ENCODE data around the gene SLC34A1. TPM values are rescaled to one million over a fixed set of nuclear protein-coding genes. Genes with fewer than 3 reads are reported as not detected.
A peak's percentile ranks its signal among the peaks of the same experiment; 100 is the strongest.

Gene SLC34A1
- total RNA-seq, 4 donors from 2014 or later = not detected

- intact Hi-C loops (cut with DNase I) = no loop called here
- H3K27ac ChIP-seq = no peak overlapping the region
- H3K4me1 ChIP-seq = peaks cover 13% of the 10 kb centered on the region in 2 donors
- TF ChIP-seq POLR2A (IDR thresholded peaks at IDR 0.05) (no peak), CTCF (IDR thresholded peaks at IDR 0.05) (no peak)
- WGBS, 2 donors = 83 to 90% methylated on average over 9 to 10 of the region's 10 CpGs
- no peaks in the 10 kb centered on the region for H3K27me3 ChIP-seq
- no peaks in the 10 kb centered on the region for H3K9me3 ChIP-seq
- H3K36me3 ChIP-seq = peaks cover 16% of the 10 kb centered on the region in 2 donors
- DNase-seq = no peak
- H3K4me3 ChIP-seq (replicated peaks in 1 of 3) = no peak overlapping the region
These were observed 44.5 kb downstream of the SLC34A1 start for GRCh38 chr5:177428574-177429217.

DNA sequence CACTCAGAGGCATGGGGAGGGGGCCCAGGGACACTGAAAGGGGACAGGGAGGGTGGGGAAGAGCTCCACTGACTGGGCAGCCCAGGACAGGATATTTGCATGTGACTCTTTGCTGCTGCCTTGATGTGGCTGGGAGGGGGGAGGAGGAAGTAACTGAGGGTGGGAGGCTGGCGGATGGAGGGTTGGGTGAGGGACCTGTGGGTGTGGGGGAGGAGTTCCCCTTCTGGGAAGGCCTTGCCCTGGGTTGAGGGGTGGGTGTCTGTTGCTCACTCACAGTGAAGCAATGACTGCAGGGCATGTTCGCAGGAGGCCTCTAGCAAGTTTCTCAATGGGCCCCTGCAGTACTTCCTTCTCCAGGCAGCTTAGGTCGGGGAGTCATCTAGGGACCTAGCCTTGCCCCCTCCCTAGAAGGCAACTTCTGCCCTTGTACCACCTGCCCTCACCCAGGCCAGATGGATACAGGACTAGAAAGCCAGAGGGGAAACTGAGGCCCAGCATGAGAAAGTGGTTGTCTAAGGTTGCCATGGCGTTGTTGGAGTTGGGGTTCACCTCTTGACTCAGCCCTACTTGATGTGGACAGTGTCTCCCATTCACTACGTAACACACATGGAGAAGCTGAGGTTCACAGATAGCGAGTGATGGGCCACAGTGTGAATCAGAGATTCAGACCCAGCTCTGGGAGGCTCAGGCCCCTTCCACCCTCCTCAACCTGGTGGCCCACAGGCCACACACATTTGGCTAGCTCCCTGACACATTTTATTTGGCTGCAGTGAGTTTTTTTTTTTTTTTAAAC, 45.2 kb downstream of the SLC34A1 start:
- intact Hi-C loops (cut with DNase I) = no loop called here
- H3K27me3 ChIP-seq = no peaks in the 10 kb centered on the region
- WGBS, 2 donors = 86 to 92% methylated on average over 6 of the region's 6 CpGs
- peaks cover 13% of the 10 kb centered on the region in 2 donors for H3K4me1 ChIP-seq
- no peak for TF ChIP-seq POLR2A (IDR thresholded peaks at IDR 0.05)
- no peak for TF ChIP-seq CTCF (IDR thresholded peaks at IDR 0.05)
- H3K36me3 ChIP-seq = peaks cover 23 to 24% of the 10 kb centered on the region in 2 donors
- no peak overlapping the region for H3K4me3 ChIP-seq (replicated peaks in 1 of 3)
- H3K27ac ChIP-seq = no peak overlapping the region
- no peaks in the 10 kb centered on the region for H3K9me3 ChIP-seq
- DNase-seq = peak; percentile 25 to 30

- Histone ChIP-seq H3K27ac (no peak overlapping the region), H3K27me3 (no peaks in the 10 kb centered on the region), H3K9me3 (no peaks in the 10 kb centered on the region), H3K36me3 (peaks cover 31 to 33% of the 10 kb centered on the region in 2 donors), H3K4me1 (peaks cover 13% of the 10 kb centered on the region in 2 donors), H3K4me3 (replicated peaks in 1 of 3) (no peak overlapping the region)
- no peak for TF ChIP-seq POLR2A (IDR thresholded peaks at IDR 0.05)
- TF ChIP-seq CTCF (IDR thresholded peaks at IDR 0.05) = no peak
- no peak for DNase-seq
- intact Hi-C loops (cut with DNase I) = no loop called here
- 90 to 95% methylated on average over 21 to 25 of the region's 26 CpGs for WGBS, 2 donors
These were observed 46.1 kb downstream of the SLC34A1 start for GRCh38 chr5:177430140-177430951.

DNA sequence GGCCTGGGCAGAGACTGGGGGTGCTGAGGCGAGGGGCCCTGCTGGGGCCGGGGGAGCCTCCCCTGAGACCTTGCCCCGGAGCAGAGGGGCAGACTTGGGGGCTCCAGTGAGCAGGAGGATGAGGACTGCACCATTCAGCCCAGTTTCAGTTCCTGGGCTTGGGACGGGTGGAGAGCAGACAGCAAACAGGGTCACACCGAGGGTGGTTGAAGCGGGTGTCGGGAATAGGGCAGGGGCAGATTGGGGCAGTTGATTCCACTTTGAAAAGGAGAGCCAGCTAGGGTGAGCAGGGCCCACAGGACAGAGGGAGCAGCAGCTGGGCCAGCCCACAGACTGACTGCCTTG, 46.7 kb downstream of the SLC34A1 start:
- Histone ChIP-seq H3K9me3 (no peaks in the 10 kb centered on the region), H3K36me3 (peaks cover 36 to 37% of the 10 kb centered on the region in 2 donors), H3K4me1 (peaks cover 13% of the 10 kb centered on the region in 2 donors), H3K27me3 (no peaks in the 10 kb centered on the region), H3K27ac (no peak overlapping the region), H3K4me3 (replicated peaks in 1 of 3) (no peak overlapping the region)
- intact Hi-C loops (cut with DNase I) = no loop called here
- WGBS, 2 donors = 75 to 88% methylated on average over 7 of the region's 7 CpGs
- TF ChIP-seq CTCF (IDR thresholded peaks at IDR 0.05) = no peak
- TF ChIP-seq POLR2A (IDR thresholded peaks at IDR 0.05) = no peak
- DNase-seq = no peak

Measured in thyroid gland (tissue), 4 donors.